ENCODE data around the gene ACCSL. TPM values are rescaled to one million over a fixed set of nuclear protein-coding genes. Genes with fewer than 3 reads are reported as not detected.

The ACCSL gene
- polyA plus RNA-seq, 3 donors = not detected

- H3K27me3 ChIP-seq (ENCODE audit: control insufficient read depth in 2 of 2, insufficient read depth in 2 of 2, low read length in 2 of 2) = no peaks in the 10 kb centered on the region
- no peak overlapping the region for H3K27ac Mint-ChIP-seq
- TF ChIP-seq, protein P1, sequence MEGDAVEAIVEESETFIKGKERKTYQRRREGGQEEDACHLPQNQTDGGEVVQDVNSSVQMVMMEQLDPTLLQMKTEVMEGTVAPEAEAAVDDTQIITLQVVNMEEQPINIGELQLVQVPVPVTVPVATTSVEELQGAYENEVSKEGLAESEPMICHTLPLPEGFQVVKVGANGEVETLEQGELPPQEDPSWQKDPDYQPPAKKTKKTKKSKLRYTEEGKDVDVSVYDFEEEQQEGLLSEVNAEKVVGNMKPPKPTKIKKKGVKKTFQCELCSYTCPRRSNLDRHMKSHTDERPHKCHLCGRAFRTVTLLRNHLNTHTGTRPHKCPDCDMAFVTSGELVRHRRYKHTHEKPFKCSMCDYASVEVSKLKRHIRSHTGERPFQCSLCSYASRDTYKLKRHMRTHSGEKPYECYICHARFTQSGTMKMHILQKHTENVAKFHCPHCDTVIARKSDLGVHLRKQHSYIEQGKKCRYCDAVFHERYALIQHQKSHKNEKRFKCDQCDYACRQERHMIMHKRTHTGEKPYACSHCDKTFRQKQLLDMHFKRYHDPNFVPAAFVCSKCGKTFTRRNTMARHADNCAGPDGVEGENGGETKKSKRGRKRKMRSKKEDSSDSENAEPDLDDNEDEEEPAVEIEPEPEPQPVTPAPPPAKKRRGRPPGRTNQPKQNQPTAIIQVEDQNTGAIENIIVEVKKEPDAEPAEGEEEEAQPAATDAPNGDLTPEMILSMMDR (IDR thresholded peaks at IDR 0.05) = no peak
- intact Hi-C loops (cut with micrococcal nuclease) = no loop called here
- H3K36me3 ChIP-seq (replicated peaks in 1 of 2; ENCODE audit: control insufficient read depth in 1 of 2, insufficient read depth in 2 of 2, low read length in 2 of 2) = no peaks in the 10 kb centered on the region
- H3K4me1 ChIP-seq (ENCODE audit: control insufficient read depth in 1 of 2, insufficient read depth in 2 of 2, low read length in 2 of 2) = no peaks in the 10 kb centered on the region
- no peak overlapping the region for H3K4me2 ChIP-seq (replicated peaks; ENCODE audit: extremely low read depth, low read length, poor library complexity, severe bottlenecking)
- no peaks in the 10 kb centered on the region for H3K36me3 Mint-ChIP-seq
- no peak overlapping the region for H3K9ac ChIP-seq (ENCODE audit: insufficient read depth, low read length, poor library complexity, severe bottlenecking)
- no peaks in the 10 kb centered on the region for H4K20me1 ChIP-seq (ENCODE audit: insufficient read depth, low read length)
- no peak overlapping the region for H3K27ac ChIP-seq (ENCODE audit: low read depth in 1 of 2, low read length in 2 of 2)
- 89% methylated on average over 4 of the region's 5 CpGs for WGBS (ENCODE audit: insufficient coverage)
- H3K4me3 ChIP-seq (replicated peaks in 1 of 3; ENCODE audit: low read depth in 2 of 3, low read length in 3 of 3) = no peak overlapping the region
- DNase-seq = no peak
- no peaks in the 10 kb centered on the region for H3K79me2 ChIP-seq (ENCODE audit: insufficient read depth, low read length)
- H3K9me3 ChIP-seq (replicated peaks in 1 of 2; ENCODE audit: control insufficient read depth in 1 of 2, insufficient read depth in 1 of 2, low read length in 2 of 2) = no peaks in the 10 kb centered on the region
- H3K27me3 Mint-ChIP-seq (ENCODE audit: low read depth in 3 of 3) = peaks cover 11 to 19% (median 12%) of the 10 kb centered on the region in 3 donors
- no peaks in the 10 kb centered on the region for H3K4me1 Mint-ChIP-seq
- no peak overlapping the region for H2AFZ ChIP-seq (ENCODE audit: insufficient read depth, low read depth, low read length, poor library complexity, severe bottlenecking)
- peaks cover 0 to 7% (median 5%) of the 10 kb centered on the region in 7 donors for H3K9me3 Mint-ChIP-seq
- no peak overlapping the region for H3K4me3 Mint-ChIP-seq
These were observed 17.5 kb upstream of the ACCSL start for GRCh38 chr11:44029977-44030911.

DNA sequence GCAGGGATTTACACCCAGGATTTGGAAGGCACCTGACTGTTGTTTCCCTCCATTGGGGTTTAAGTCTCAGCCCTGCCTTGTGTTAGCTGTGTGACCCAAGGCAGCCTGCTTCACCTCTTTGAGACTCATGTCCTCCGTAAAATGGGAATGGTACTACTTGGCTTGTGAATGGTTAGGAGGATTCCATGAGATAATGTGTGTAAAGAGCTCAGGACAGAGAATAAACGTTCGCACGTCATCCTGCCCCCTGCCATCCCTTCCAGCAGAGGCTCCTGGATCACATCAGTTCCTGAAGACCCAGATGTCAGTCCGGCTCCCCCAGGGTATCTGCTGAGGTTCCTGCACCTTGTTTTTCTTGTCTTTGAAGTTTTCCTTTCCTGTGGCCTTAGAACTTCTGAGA lies 16.8 kb upstream of the ACCSL start:
- H3K4me3 ChIP-seq (replicated peaks in 1 of 3; ENCODE audit: low read depth in 2 of 3, low read length in 3 of 3) = no peak overlapping the region
- H3K79me2 ChIP-seq (ENCODE audit: insufficient read depth, low read length) = no peaks in the 10 kb centered on the region
- Mint-ChIP-seq H3K27ac (no peak overlapping the region), H3K36me3 (no peaks in the 10 kb centered on the region), H3K27me3 (ENCODE audit: low read depth in 3 of 3) (peaks cover 11 to 19% (median 12%) of the 10 kb centered on the region in 3 donors), H3K4me3 (no peak overlapping the region), H3K9me3 (peaks cover 0 to 7% (median 5%) of the 10 kb centered on the region in 7 donors), H3K4me1 (no peaks in the 10 kb centered on the region)
- TF ChIP-seq, protein P1 (IDR thresholded peaks at IDR 0.05) = no peak
- H3K9me3 ChIP-seq (replicated peaks in 1 of 2; ENCODE audit: control insufficient read depth in 1 of 2, insufficient read depth in 1 of 2, low read length in 2 of 2) = no peaks in the 10 kb centered on the region
- no peak overlapping the region for H3K4me2 ChIP-seq (replicated peaks; ENCODE audit: extremely low read depth, low read length, poor library complexity, severe bottlenecking)
- H4K20me1 ChIP-seq (ENCODE audit: insufficient read depth, low read length) = no peaks in the 10 kb centered on the region
- intact Hi-C loops (cut with micrococcal nuclease) = no loop called here
- H3K4me1 ChIP-seq (ENCODE audit: control insufficient read depth in 1 of 2, insufficient read depth in 2 of 2, low read length in 2 of 2) = no peaks in the 10 kb centered on the region
- DNase-seq = no peak
- H3K27ac ChIP-seq (ENCODE audit: low read depth in 1 of 2, low read length in 2 of 2) = no peak overlapping the region
- H3K36me3 ChIP-seq (replicated peaks in 1 of 2; ENCODE audit: control insufficient read depth in 1 of 2, insufficient read depth in 2 of 2, low read length in 2 of 2) = no peaks in the 10 kb centered on the region
- H3K27me3 ChIP-seq (ENCODE audit: control insufficient read depth in 2 of 2, insufficient read depth in 2 of 2, low read length in 2 of 2) = no peaks in the 10 kb centered on the region
- H2AFZ ChIP-seq (ENCODE audit: insufficient read depth, low read depth, low read length, poor library complexity, severe bottlenecking) = no peak overlapping the region
- H3K9ac ChIP-seq (ENCODE audit: insufficient read depth, low read length, poor library complexity, severe bottlenecking) = no peak overlapping the region
- WGBS (ENCODE audit: insufficient coverage) = 100% methylated on average over 1 of the region's 5 CpGs
